PFSK-1 (cell line): ENCODE measurements around the gene PRKN.

ENCODE experiments used
- FOXP2 ChIP-seq: optimal IDR thresholded peaks from 2 replicates; pipeline ENCODE3; 2011; ENCODE audit warnings: borderline replicate concordance, control low read depth, inconsistent platforms; ENCODE audit not compliant: insufficient read depth; ENCODE audit errors: extremely low read length, extremely low read depth
- POLR2AphosphoS5 ChIP-seq: IDR thresholded peaks from 2 replicates; pipeline ENCODE4 v1.6.1; 2012; ENCODE audit warnings: low read depth, mild to moderate bottlenecking, control low read depth, low read length, moderate library complexity
- SIN3A ChIP-seq: IDR thresholded peaks from 2 replicates; pipeline ENCODE4 v1.6.1; 2012; ENCODE audit warnings: mild to moderate bottlenecking, low read length, moderate library complexity, borderline replicate concordance; ENCODE audit not compliant: insufficient read depth
- TAF1 ChIP-seq: IDR thresholded peaks from 2 replicates; pipeline ENCODE4 v1.6.1; 2012; ENCODE audit warnings: low read length, control low read depth, borderline replicate concordance; ENCODE audit not compliant: insufficient read depth
- TF ChIP-seq, protein P1 (sequence below), 2 experiments: IDR thresholded peaks; 2 replicates each; pipeline versions ENCODE4 v1.6.1 to v1.8.0; 2011 to 2012; ENCODE audit warnings: low read depth in 2 of 2, low read length in 2 of 2, control low read depth in 1 of 2, inconsistent platforms in 1 of 2, mild to moderate bottlenecking in 1 of 2, moderate library complexity in 1 of 2; ENCODE audit not compliant: insufficient read depth in 1 of 2

Gene PRKN

DNA sequence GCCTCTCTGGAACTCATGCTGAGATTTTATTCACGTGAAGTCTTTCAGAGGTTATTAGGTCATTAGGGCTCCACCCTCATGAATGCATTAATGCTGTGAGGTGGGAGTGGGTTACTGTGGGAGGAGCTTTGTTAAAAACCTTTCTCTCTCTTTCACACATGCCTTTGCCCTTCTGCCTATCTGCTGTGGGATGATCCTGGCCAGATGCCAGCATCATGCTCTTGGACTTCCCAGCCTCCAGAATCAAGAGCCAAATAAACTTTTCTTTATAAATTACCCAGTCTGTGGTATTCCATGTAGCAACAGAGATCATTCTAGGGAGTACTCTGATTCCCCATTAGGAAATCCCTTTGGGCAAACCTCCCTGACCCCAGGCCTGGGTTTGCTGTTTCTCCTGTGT lies 1323.8 kb downstream of the PRKN start:
- no peak for TF ChIP-seq POLR2AphosphoS5
- TF ChIP-seq, protein P1, sequence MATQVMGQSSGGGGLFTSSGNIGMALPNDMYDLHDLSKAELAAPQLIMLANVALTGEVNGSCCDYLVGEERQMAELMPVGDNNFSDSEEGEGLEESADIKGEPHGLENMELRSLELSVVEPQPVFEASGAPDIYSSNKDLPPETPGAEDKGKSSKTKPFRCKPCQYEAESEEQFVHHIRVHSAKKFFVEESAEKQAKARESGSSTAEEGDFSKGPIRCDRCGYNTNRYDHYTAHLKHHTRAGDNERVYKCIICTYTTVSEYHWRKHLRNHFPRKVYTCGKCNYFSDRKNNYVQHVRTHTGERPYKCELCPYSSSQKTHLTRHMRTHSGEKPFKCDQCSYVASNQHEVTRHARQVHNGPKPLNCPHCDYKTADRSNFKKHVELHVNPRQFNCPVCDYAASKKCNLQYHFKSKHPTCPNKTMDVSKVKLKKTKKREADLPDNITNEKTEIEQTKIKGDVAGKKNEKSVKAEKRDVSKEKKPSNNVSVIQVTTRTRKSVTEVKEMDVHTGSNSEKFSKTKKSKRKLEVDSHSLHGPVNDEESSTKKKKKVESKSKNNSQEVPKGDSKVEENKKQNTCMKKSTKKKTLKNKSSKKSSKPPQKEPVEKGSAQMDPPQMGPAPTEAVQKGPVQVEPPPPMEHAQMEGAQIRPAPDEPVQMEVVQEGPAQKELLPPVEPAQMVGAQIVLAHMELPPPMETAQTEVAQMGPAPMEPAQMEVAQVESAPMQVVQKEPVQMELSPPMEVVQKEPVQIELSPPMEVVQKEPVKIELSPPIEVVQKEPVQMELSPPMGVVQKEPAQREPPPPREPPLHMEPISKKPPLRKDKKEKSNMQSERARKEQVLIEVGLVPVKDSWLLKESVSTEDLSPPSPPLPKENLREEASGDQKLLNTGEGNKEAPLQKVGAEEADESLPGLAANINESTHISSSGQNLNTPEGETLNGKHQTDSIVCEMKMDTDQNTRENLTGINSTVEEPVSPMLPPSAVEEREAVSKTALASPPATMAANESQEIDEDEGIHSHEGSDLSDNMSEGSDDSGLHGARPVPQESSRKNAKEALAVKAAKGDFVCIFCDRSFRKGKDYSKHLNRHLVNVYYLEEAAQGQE (IDR thresholded peaks at IDR 0.05; ENCODE audit: insufficient read depth in 1 of 2, low read depth in 2 of 2, low read length in 2 of 2) = no peak
- TF ChIP-seq SIN3A = no peak
- TF ChIP-seq FOXP2 = no peak
- TF ChIP-seq TAF1 = no peak

- TF ChIP-seq FOXP2 (no peak), POLR2AphosphoS5 (no peak), TAF1 (no peak), SIN3A (no peak)
- TF ChIP-seq, protein P1 (IDR thresholded peaks at IDR 0.05; ENCODE audit: insufficient read depth in 1 of 2, low read depth in 2 of 2, low read length in 2 of 2) = no peak
Observed at GRCh38 chr6:161401587-161402309, 1325.8 kb downstream of the PRKN start.

DNA sequence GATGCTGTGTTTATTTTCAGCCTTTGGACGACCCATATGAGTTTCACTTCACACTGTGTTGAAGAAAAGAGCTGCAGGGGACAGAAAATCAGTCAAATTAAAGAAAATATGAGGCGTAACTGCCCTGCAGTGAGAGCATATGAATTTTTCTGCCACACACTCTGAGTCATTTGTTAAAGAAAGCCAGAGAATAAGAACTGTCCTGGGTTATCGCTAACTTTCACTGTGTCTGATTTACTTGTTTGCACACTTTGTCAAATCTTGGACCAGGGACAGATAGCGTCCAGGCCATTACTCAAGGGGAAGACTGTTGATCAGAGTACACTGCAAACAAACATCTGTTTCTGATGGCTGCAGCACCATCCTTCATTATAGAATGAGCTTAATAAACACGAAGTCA lies 1326.9 kb downstream of the PRKN start:
- TF ChIP-seq FOXP2 (no peak), POLR2AphosphoS5 (no peak), SIN3A (no peak), TAF1 (no peak)
- TF ChIP-seq, protein P1 (IDR thresholded peaks at IDR 0.05; ENCODE audit: insufficient read depth in 1 of 2, low read depth in 2 of 2, low read length in 2 of 2) = no peak

DNA sequence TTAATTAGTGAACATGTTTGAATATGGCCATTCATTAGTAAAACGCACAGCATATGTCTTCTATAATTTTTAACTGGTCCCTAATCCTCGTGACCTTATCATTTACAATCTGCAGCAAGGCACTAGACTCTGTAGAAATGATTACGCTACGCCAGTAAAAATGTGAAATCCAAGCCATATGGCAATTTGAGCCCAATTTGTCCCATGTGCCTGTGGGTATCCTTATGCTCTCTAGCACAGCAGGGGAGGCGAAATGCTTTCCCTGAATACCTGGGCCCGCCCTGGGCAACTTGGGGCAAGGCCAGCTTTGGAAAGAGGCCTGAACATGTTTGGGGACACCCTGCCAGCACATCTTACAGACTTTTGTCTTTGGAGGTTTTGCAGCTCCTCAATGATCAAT lies 1331.0 kb downstream of the PRKN start:
- TF ChIP-seq TAF1 = no peak
- TF ChIP-seq FOXP2 = no peak
- no peak for TF ChIP-seq SIN3A
- TF ChIP-seq, protein P1 (IDR thresholded peaks at IDR 0.05; ENCODE audit: insufficient read depth in 1 of 2, low read depth in 2 of 2, low read length in 2 of 2) = no peak
- TF ChIP-seq POLR2AphosphoS5 = no peak
